Subcutaneous preadipocyte (primary cell): ENCODE results near the gene RECK. TPM values are rescaled to one million over a fixed set of nuclear protein-coding genes. Genes with fewer than 3 reads are reported as not detected.

ENCODE experiments used
- small RNA-seq: library from RNA; depleted of rRNA; stranded (forward); fragments of <200 nt; gene quantifications from one replicate; pipeline ENCODE3, GENCODE V24; 2012
- total RNA-seq: library from RNA; depleted of rRNA; stranded (reverse); fragments of >200 nt; gene quantifications from 2 replicates; pipeline ENCODE4 v1.2.3, GENCODE V29; 2012

RECK gene, protein sequence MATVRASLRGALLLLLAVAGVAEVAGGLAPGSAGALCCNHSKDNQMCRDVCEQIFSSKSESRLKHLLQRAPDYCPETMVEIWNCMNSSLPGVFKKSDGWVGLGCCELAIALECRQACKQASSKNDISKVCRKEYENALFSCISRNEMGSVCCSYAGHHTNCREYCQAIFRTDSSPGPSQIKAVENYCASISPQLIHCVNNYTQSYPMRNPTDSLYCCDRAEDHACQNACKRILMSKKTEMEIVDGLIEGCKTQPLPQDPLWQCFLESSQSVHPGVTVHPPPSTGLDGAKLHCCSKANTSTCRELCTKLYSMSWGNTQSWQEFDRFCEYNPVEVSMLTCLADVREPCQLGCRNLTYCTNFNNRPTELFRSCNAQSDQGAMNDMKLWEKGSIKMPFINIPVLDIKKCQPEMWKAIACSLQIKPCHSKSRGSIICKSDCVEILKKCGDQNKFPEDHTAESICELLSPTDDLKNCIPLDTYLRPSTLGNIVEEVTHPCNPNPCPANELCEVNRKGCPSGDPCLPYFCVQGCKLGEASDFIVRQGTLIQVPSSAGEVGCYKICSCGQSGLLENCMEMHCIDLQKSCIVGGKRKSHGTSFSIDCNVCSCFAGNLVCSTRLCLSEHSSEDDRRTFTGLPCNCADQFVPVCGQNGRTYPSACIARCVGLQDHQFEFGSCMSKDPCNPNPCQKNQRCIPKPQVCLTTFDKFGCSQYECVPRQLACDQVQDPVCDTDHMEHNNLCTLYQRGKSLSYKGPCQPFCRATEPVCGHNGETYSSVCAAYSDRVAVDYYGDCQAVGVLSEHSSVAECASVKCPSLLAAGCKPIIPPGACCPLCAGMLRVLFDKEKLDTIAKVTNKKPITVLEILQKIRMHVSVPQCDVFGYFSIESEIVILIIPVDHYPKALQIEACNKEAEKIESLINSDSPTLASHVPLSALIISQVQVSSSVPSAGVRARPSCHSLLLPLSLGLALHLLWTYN
- 32.8 and 45.6 TPM in 2 replicates for total RNA-seq

GRCh38 chr9:36036780-36037548 is at the start of gene RECK:
RECK (plus strand) TSS chr9:36036913; CDS start chr9:36036999, 86 bp downstream.

DNA sequence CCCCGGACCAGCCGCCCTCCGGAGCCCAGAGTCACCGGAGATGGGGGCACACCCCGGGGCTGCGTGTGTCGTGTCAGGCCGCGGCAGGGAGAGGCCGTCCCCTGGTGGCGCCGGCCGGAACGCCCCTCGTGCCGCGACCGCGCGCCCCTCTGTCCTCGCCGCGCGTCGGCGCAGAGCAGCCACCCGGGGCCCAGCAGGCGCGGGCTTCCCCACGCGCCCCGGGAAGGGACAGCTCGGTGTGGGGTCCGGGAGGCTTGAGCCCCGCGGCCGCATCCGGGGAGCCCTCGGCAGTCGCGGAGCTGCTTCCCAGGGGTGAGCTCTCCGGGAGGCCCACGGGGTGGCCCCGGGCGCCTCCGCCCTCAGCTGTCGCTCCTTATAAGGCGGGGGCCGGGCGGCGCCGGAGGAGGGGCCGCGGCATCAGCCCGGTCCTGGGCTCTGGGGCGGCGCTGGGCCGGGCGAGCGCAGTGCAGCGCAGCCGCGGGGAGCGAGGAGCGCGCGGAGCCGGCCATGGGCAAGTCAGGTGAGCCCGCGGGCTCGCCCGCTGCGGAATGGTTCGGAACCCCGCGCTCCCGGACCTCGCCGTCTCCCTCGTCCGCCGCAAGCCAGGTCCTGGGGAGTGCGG is 99.7 kb downstream of the RECK start, which contains the start of gene GLIPR2:
TSS of gene GLIPR2 (plus strand) at position 462 of the 622 bp plus-strand sequence. CDS start at position 508, 46 bp downstream.

DNA sequence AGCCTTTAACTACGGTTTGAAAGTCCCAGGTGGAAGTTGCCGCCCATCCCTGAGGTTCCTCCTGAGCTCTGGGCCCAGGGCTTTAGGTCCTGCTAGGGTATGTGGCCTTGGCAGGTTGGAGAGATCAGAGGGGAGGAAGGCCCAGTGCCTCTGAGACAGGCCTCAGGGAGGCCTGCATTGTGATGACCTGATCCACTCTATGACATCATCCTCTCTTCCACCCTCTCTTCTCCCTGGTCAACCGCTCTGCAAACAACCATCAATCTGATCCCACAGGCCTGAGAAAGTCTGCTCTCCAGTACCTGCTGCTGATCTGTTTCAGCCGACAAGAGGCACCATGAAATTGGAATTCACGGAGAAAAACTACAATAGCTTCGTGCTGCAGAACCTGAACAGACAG is 132.5 kb downstream of the RECK start, which contains the start of gene CCIN:
TSS of gene CCIN (plus strand) at position 223 of the 400 bp plus-strand sequence. CDS start at position 338, 115 bp downstream.

Small RNA genes within 50 kb of the gene (small RNA-seq; reads per million reads assigned to genes)
- gene RF02275: not detected

Other genes starting within 250 kb of the RECK start
- 21.3 and 26.5 TPM in 2 replicates for gene NPR2, start 245.3 kb upstream of the RECK start, total RNA-seq
- gene SPAG8, start 224.7 kb upstream of the RECK start, total RNA-seq: 0.73 and 2.2 TPM in 2 replicates
- gene HINT2, start 221.9 kb upstream of the RECK start, total RNA-seq: 19.4 and 23.9 TPM in 2 replicates
- not detected in 2 replicates for gene FAM221B, start 208.2 kb upstream of the RECK start, total RNA-seq
- gene TMEM8B, start 207.7 kb upstream of the RECK start, total RNA-seq: 1.6 and 2.2 TPM in 2 replicates
- gene OR13J1, start 166.5 kb upstream of the RECK start, total RNA-seq: not detected in 2 replicates
- gene HRCT1, start 130.7 kb upstream of the RECK start, total RNA-seq: 1.4 and 1.8 TPM in 2 replicates
- gene SPAAR, start 127.4 kb upstream of the RECK start, total RNA-seq: 0.20 and 0.37 TPM in 2 replicates
- 0.37 TPM in 1 of 2 replicates, not detected in the other for gene OR2S2, start 78.8 kb upstream of the RECK start, total RNA-seq
- gene GLIPR2, start 99.8 kb downstream of the RECK start, total RNA-seq: 20.7 and 31.6 TPM in 2 replicates
- 0.39 and 1.8 TPM in 2 replicates for gene CCIN, start 132.5 kb downstream of the RECK start, total RNA-seq
- 205 and 231 TPM in 2 replicates for gene CLTA, start 154.0 kb downstream of the RECK start, total RNA-seq
- gene GNE, start 221.5 kb downstream of the RECK start, total RNA-seq: 21.3 and 28.3 TPM in 2 replicates